Measurements from ENCODE around the gene MACROD2.

The MACROD2 gene

GRCh38 chr20:15018966-15019365, 1023.6 kb downstream of the MACROD2 start:
- TF ChIP-seq CTCF (conservative IDR thresholded peaks at IDR 0.05; ENCODE audit: low read depth, low read length) = no peak
- no peak for DNase-seq (ENCODE audit: low read depth)
- H3K4me3 ChIP-seq (ENCODE audit: low read length) = no peak overlapping the region

- no peak for TF ChIP-seq CTCF (conservative IDR thresholded peaks at IDR 0.05; ENCODE audit: low read depth, low read length)
- DNase-seq (ENCODE audit: low read depth) = no peak
- no peak overlapping the region for H3K4me3 ChIP-seq (ENCODE audit: low read length)
These were observed 1025.5 kb downstream of the MACROD2 start for GRCh38 chr20:15020845-15021244.

- no peak for TF ChIP-seq CTCF (conservative IDR thresholded peaks at IDR 0.05; ENCODE audit: low read depth, low read length)
- H3K4me3 ChIP-seq (ENCODE audit: low read length) = no peak overlapping the region
- DNase-seq (ENCODE audit: low read depth) = no peak
These were observed 1027.6 kb downstream of the MACROD2 start for GRCh38 chr20:15022921-15023320.

- TF ChIP-seq CTCF (conservative IDR thresholded peaks at IDR 0.05; ENCODE audit: low read depth, low read length) = no peak
- DNase-seq (ENCODE audit: low read depth) = no peak
- no peak overlapping the region for H3K4me3 ChIP-seq (ENCODE audit: low read length)
These were observed 1031.4 kb downstream of the MACROD2 start for GRCh38 chr20:15026759-15027158.

- TF ChIP-seq CTCF (conservative IDR thresholded peaks at IDR 0.05; ENCODE audit: low read depth, low read length) = no peak
- H3K4me3 ChIP-seq (ENCODE audit: low read length) = no peak overlapping the region
- DNase-seq (ENCODE audit: low read depth) = no peak
These were observed 1035.5 kb downstream of the MACROD2 start for GRCh38 chr20:15030826-15031225.

- DNase-seq (ENCODE audit: low read depth) = no peak
- H3K4me3 ChIP-seq (ENCODE audit: low read length) = no peak overlapping the region
- TF ChIP-seq CTCF (conservative IDR thresholded peaks at IDR 0.05; ENCODE audit: low read depth, low read length) = no peak
These were observed 1036.4 kb downstream of the MACROD2 start for GRCh38 chr20:15031546-15032351.

- no peak for DNase-seq (ENCODE audit: low read depth)
- TF ChIP-seq CTCF (conservative IDR thresholded peaks at IDR 0.05; ENCODE audit: low read depth, low read length) = no peak
- no peak overlapping the region for H3K4me3 ChIP-seq (ENCODE audit: low read length)
These were observed 1037.0 kb downstream of the MACROD2 start for GRCh38 chr20:15032352-15032622.

Measured in retinal pigment epithelial cell (primary cell).